ENCODE results near the gene NQO2.
"Not testable (repeated sequence)": the region's sequence is repeated elsewhere in the genome, so short reads cannot be mapped to it uniquely, and the experiment has no call there.

NQO2 gene

DNA sequence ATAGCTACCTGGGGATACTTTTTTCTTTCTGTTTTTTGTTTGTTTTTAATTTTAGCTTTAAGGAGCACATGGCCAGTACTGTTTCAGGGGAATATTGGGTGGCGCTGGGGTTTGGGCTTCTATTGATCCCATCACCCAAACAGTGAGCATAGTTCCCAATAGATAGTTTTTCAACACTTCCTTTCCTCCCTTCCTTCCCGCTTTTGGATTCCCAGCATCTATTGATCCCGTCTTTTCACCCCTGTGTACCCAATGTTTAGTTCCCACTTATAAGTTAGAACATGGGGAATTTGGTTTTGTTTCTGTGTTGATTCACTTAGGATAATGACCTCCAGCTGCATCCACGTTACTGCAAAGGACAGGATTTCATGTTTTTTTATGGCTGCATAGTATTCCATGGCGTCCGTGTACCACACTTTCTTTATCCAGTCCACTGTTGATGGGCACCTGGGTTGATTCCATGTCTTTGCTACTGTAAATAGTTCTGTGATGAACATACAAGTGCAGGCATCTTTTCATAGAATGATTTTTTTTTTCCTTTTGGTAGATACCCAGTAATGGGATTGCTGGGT, 20.1 kb downstream of the NQO2 start:
- TF ChIP-seq, protein P1, sequence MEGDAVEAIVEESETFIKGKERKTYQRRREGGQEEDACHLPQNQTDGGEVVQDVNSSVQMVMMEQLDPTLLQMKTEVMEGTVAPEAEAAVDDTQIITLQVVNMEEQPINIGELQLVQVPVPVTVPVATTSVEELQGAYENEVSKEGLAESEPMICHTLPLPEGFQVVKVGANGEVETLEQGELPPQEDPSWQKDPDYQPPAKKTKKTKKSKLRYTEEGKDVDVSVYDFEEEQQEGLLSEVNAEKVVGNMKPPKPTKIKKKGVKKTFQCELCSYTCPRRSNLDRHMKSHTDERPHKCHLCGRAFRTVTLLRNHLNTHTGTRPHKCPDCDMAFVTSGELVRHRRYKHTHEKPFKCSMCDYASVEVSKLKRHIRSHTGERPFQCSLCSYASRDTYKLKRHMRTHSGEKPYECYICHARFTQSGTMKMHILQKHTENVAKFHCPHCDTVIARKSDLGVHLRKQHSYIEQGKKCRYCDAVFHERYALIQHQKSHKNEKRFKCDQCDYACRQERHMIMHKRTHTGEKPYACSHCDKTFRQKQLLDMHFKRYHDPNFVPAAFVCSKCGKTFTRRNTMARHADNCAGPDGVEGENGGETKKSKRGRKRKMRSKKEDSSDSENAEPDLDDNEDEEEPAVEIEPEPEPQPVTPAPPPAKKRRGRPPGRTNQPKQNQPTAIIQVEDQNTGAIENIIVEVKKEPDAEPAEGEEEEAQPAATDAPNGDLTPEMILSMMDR (IDR thresholded peaks at IDR 0.05; ENCODE audit: extremely low read depth, missing control alignments) = no peak
- DNase-seq (ENCODE audit: low spot score) = no peak

DNA sequence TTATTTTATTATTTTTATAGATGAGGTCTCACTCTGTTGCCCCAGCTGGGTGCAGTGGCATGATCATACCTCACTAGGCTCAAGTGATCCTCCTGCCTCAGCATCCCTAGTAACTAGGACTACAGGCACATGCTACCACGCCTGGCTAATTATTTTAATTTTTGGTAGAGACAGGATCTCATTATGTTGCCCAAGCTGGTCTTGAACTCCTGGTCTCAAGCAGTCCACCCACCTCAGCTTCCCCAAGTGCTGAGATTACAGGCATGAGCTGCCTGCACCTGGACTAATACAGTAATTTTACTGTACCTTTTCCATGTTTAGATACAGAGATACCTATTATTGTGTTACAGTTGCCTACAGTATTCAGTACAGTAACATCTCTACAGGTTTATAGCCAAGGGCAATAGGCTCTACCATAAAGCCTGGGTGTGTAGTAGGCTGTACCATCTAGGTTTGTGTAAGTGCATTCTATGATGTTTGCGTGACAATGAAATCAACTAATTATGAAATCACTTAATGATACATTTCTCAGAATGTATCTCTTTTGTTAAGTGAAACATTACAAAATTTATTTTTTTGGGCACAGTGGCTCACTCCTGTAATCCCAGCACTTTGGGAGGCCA, 21.4 kb downstream of the NQO2 start:
- not testable (repeated sequence) for DNase-seq (ENCODE audit: low spot score)

DNA sequence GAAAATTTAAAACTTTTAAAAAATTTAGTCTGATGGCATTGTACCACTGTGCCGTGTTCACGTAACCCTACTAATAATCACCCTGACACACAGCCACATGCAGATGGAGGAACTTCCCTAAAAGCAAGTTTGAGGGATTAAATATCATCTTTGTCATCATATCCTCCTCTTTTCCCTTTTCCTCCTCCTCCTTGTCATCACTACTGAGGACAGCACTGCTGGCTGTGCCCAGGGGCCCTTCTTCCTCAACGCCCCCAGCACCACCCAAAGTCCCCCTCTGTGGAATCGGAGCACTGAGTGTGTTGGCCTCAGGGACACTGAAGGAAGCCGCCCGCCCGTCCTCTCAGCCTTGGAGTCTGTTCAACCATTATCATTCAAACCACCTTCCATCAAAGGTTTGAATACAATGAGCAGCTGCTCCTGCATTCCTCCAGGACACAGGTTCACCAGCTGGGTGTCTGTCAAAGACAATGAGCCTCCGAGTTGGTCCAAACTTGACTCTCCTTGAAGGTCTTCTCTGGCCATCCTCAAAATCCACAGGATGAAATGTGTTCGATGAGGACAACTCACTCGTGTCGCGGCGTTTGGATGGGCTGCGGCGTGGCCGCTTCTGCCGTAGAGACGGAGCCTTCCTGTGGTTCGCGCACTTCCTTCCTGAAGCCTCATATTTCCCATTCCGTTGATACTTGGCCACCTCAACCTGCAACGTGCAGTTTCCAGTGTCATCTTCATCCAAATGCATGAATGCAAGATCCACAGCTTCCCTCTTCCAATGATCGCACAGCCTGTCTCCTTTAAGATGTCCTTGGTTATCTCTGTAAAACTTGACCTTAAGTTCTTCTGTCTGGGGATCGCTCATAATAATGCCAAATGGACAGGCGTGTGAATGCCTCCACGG, 23.3 kb downstream of the NQO2 start:
- TF ChIP-seq, protein P1 (IDR thresholded peaks at IDR 0.05; ENCODE audit: extremely low read depth, missing control alignments) = no peak
- no peak for DNase-seq (ENCODE audit: low spot score)

DNA sequence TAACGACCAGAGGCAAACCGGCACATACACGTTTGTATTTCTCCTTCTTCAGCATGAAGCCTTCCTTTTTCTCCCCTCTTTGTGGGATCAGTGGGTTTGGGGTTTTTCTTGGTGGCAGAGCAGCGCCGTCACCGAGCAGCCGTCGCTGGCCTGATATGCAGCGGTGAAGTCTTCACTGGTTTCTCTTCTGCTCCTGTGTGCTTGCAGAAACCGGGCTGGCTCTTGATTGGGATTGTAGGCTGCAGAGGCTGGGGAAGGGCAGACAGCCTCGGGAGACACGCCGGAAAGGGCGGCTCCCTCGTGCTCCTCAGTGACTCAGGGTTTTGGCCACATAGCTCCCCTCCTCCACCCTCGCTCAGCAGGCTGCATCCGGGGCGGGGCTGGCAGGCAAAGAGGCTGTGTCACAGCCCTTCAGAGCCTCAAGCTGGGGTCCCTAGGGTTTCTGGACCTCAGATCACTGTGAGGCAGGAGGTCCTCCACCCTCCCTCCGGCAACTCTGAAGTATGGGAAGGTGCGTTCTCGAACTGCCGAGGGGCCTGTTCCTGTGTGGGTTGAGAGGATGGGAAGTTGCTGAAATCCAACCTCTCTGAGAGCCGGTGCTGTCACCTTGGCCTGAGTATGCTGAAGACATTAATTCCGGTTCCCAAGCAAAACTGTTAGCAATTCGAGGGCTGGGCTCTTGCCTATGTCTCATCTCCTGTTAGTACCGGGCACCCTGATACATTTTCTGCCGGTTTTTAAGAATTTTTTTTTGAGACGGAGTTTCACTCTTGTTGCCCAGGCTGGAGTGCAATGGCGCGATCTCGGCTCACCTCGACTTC, 24.2 kb downstream of the NQO2 start:
- DNase-seq (ENCODE audit: low spot score) = peak; percentile 90
- TF ChIP-seq, protein P1 (IDR thresholded peaks at IDR 0.05; ENCODE audit: extremely low read depth, missing control alignments) = no peak

DNA sequence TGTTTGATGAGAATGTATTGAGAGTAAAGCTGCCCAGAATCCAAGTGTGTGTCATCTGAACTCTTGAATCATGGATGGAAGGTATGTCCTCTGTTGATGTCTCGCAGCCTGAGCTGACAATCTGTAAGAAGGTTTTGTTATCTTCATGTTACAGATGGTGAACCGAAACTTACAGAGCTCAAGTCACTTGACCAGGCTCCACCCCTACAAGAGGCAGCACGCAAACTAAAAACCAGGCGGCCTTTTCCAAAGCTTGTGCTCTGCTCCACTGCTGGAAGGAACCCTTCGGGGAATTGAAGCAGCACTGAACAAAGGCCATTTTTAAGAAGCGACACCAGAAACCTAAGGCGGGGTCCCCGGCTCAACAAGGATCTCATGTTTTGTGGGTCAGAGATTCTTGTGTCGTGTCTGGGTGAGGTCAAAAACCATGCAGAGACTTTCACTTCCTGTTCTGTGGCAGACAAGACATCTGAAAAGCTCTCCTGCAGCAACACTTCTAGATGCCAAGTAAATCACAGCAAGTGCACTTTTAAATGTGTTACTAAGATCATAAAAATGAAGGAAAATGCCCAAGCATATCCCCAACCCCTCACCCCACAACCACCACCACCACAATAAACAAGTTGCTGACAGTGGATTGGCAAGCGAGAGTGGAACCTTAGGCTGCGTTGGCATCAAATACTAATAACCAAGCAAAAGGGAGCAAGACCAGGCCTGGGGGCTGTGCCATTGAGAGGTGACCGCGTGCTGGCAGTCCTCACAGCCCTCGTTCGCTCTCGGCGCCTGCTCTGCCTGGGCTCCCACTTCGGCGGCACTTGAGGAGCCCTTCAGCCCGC, 27.3 kb downstream of the NQO2 start:
- peak; percentile 90 for DNase-seq (ENCODE audit: low spot score)

DNA sequence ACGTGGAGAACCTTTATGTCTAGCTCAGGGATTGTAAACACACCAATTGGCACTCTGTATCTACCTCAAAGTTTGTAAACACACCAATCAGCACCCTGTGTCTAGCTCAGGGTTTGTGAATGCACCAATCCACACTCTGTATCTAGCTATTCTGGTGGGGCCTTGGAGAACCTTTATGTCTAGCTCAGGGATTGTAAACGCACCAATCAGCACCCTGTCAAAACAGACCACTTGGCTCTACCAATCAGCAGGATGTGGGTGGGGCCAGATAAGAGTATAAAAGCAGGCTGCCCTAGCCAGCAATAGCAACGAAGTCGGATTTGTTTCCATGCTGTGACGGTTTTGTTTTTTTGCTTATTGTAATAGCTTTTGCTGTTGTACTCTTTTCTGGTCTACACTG, 28.5 kb downstream of the NQO2 start:
- not testable (repeated sequence) for DNase-seq (ENCODE audit: low spot score)

More for the DNA sequence above, 27.3 kb downstream of the NQO2 start:
- TF ChIP-seq, protein P1 (IDR thresholded peaks at IDR 0.05; ENCODE audit: extremely low read depth, missing control alignments) = no peak

DNA sequence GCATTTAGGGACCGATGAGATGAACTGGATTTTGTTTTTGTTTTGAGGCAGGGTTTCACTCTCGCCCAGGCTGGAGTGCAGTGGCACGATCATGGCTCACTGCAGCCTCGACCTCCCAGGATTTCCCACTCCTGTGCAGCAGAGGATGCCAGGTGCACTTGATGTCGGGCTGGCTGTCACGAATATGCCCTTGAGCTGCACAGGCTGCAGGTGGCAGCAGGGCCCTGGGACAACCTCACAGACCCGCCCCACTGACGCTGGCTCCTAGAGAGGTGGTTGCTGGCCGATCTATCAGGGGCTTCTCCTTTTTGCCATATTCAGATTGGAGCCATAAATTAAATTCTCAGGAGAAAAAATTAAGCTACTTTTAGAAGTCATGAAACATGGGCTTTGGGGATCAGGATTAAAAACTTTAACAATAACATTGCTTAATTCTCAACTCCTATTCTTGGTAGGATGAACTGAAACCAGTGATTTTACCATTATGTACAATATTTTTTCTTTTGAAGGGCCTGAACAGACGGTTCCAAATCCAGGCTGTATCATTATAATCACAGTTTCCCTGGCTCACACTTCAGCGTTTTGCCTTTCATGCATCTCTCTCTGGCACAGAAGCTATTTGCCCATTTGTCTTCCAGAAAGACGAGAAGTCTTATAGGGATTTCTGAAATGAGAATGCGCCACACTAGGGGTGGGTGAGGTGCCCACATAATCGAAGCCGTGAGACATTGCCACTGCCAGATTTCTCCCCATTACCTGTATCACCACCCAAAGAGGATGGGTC, 32.4 kb downstream of the NQO2 start:
- no peak for DNase-seq (ENCODE audit: low spot score)
- TF ChIP-seq, protein P1 (IDR thresholded peaks at IDR 0.05; ENCODE audit: extremely low read depth, missing control alignments) = no peak
